Breast epithelium (tissue), 3 donors: ENCODE results near the gene GNAI2.
"Not testable (repeated sequence)": the region's sequence is repeated elsewhere in the genome, so short reads cannot be mapped to it uniquely, and the experiment has no call there.

ENCODE experiments used
- POLR2A ChIP-seq: fragments of 450-650 bp; IDR thresholded peaks from one replicate; pipeline ENCODE4 v1.6.1; 2016; ENCODE audit warnings: antibody characterized with exemption, mild to moderate bottlenecking, moderate library complexity
- TF ChIP-seq, protein P1 (sequence below), 3 donors: fragments of 450-650 bp; IDR thresholded peaks; one replicate each; pipeline ENCODE4 v1.5.1; 2016 to 2017; ENCODE audit warnings: antibody characterized with exemption in 3 of 3, mild to moderate bottlenecking in 3 of 3, moderate library complexity in 3 of 3

DNA sequence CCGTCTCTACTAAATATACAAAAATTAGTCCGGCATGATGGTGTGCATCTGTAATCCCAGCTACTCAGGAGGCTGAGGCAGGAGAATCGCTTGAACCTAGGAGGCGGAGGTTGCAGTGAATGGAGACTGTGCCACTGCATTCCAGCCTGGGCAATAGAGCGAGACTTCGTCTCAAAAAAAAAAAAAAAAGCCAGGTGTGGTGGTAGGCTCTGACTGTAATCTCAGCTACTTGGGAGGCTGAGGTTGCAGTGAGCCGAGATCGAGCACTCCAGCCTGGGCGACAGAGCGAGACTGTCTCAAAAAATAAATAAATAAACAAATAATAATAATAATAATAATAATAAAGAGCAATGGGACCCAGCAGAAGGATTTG lies 36.5 kb downstream of the GNAI2 start:
- TF ChIP-seq, protein P1, sequence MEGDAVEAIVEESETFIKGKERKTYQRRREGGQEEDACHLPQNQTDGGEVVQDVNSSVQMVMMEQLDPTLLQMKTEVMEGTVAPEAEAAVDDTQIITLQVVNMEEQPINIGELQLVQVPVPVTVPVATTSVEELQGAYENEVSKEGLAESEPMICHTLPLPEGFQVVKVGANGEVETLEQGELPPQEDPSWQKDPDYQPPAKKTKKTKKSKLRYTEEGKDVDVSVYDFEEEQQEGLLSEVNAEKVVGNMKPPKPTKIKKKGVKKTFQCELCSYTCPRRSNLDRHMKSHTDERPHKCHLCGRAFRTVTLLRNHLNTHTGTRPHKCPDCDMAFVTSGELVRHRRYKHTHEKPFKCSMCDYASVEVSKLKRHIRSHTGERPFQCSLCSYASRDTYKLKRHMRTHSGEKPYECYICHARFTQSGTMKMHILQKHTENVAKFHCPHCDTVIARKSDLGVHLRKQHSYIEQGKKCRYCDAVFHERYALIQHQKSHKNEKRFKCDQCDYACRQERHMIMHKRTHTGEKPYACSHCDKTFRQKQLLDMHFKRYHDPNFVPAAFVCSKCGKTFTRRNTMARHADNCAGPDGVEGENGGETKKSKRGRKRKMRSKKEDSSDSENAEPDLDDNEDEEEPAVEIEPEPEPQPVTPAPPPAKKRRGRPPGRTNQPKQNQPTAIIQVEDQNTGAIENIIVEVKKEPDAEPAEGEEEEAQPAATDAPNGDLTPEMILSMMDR (IDR thresholded peaks at IDR 0.05): not testable (repeated sequence)
- not testable (repeated sequence) for TF ChIP-seq POLR2A
